Transverse colon (tissue), 4 donors: Measurements from ENCODE around the gene SELENBP1. TPM values are rescaled to one million over a fixed set of nuclear protein-coding genes. Genes with fewer than 3 reads are reported as not detected.

ENCODE experiments used
- DNase-seq: peaks from one replicate; pipeline ENCODE4 v3.0.0-alpha.2; 2019
- H3K27ac ChIP-seq, 4 donors: fragments of 200-600 bp; sonication (generic); 2 replicates each; pipeline ENCODE4 v1.5.1; 2016 to 2018; ENCODE audit warnings: inconsistent platforms in 4 of 4
- H3K27me3 ChIP-seq: fragments of 200-600 bp; sonication (generic); 2 replicates; pipeline ENCODE4 v1.5.1; 2017; ENCODE audit warnings: inconsistent platforms
- H3K36me3 ChIP-seq, 4 donors: fragments of 200-600 bp; sonication (generic); 2 replicates each; pipeline ENCODE4 v1.5.1; 2017 to 2019; ENCODE audit warnings: inconsistent platforms in 4 of 4
- H3K4me1 ChIP-seq, 4 donors: fragments of 200-600 bp; sonication (generic); 2 replicates each; pipeline ENCODE4 v1.5.1; 2017 to 2020; ENCODE audit warnings: inconsistent platforms in 4 of 4
- H3K4me3 ChIP-seq, 4 donors: fragments of 200-600 bp; sonication (generic); 1 replicate in 1 of 4; 2 replicates in 3 of 4; pipeline versions ENCODE4 v1.5.1 to v1.6.1; 2017 to 2019; ENCODE audit warnings: inconsistent platforms in 4 of 4
- H3K9me3 ChIP-seq, 2 donors: fragments of 200-600 bp; sonication (generic); 2 replicates each; pipeline ENCODE4 v1.5.1; 2017 to 2019; ENCODE audit warnings: inconsistent platforms in 2 of 2
- CTCF ChIP-seq, 5 experiments: fragments of 200-600 bp in 3 of 5; fragments of 450-650 bp in 2 of 5; sonication (generic) in 3 of 5; IDR thresholded peaks; 1 replicate in 2 of 5; 2 replicates in 3 of 5; pipeline ENCODE4 v1.5.1; 2016 to 2017; ENCODE audit warnings: antibody characterized with exemption in 5 of 5, inconsistent platforms in 3 of 5, mild to moderate bottlenecking in 2 of 5, moderate library complexity in 1 of 5
- EP300 ChIP-seq: sonication (generic); formaldehyde crosslinking; IDR thresholded peaks from one replicate; pipeline ENCODE4 v1.6.1; 2017; ENCODE audit warnings: antibody characterized with exemption, low read depth
- POLR2A ChIP-seq: fragments of 450-650 bp; IDR thresholded peaks from one replicate; pipeline ENCODE4 v1.6.1; 2016; ENCODE audit warnings: antibody characterized with exemption, mild to moderate bottlenecking, moderate library complexity
- POLR2AphosphoS5 ChIP-seq, 3 donors: sonication (generic); formaldehyde crosslinking; IDR thresholded peaks; one replicate each; pipeline ENCODE4 v1.6.1; 2016; ENCODE audit warnings: antibody characterized with exemption in 3 of 3
- WGBS, 2 donors: methylation state at CpG; one replicate each; pipeline ENCODE4 v1.1.5; 2018; ENCODE audit warnings: low coverage in 1 of 2; 5-methylcytosine and 5-hydroxymethylcytosine counted together
- in situ Hi-C, 4 donors: fragments of 200-750 bp; cut with MboI; loops; one replicate each; pipeline versions ENCODE4 v1.15.0 to v1.15.1; 2017; ENCODE audit warnings: low sequenced_read_pairs in 3 of 4, low pct_ligation_motif_present in 1 of 4, low pct_unique_long_range_greater_than_20kb in 1 of 4
- intact Hi-C: fragments of 100-400 bp; cut with DNase I; formaldehyde crosslinking; loops from one replicate; pipeline ENCODE4 v1.15.1; 2023; ENCODE audit warnings: low total_unique reads
- total RNA-seq, 4 donors: library from RNA; depleted of rRNA; stranded (reverse); fragments of >200 nt; gene quantifications; one replicate each; pipeline ENCODE4 v1.1.0, GENCODE V29; 2016

The SELENBP1 gene
- total RNA-seq, 4 donors from 2014 or later = 1,079 to 3,856 (median 3,214) TPM

GRCh38 chr1:151327903-151328674 is 44.4 kb downstream of the SELENBP1 start:
- TF ChIP-seq POLR2A (no peak), POLR2AphosphoS5 (IDR thresholded peaks at IDR 0.05) (no peak), EP300 (no peak), CTCF (IDR thresholded peaks at IDR 0.05) (no peak)
- Histone ChIP-seq H3K27me3 (no peaks in the 10 kb centered on the region), H3K36me3 (no peaks in the 10 kb centered on the region), H3K4me3 (peak overlapping the region; percentile 23 to 95 (median 84)), H3K4me1 (peaks cover 6 to 29% (median 25%) of the 10 kb centered on the region in 4 donors), H3K27ac (peak overlapping the region; percentile 91 to 94 (median 93)), H3K9me3 (no peaks in the 10 kb centered on the region)
- in situ Hi-C loops (no loop called here), intact Hi-C loops (no loop called here)
- DNase-seq = peak; percentile 26
- 21 to 68% methylated on average over 7 to 34 of the region's 34 CpGs for WGBS, 2 donors

GRCh38 chr1:151327223-151327902 is 45.1 kb downstream of the SELENBP1 start, which contains the start of gene PI4KB:
Gene PI4KB (minus strand): TSS chr1:151327416. CDS start chr1:151316481, 10,935 bp downstream.
- H3K27me3 ChIP-seq = no peaks in the 10 kb centered on the region
- peak; percentile 94 for DNase-seq
- H3K4me3 ChIP-seq = peak within 1 kb of the TSS; percentile 77 to 95 (median 90)
- WGBS, 2 donors = 0 to 1% methylated on average over 16 to 37 of the region's 40 CpGs
- peak within 1 kb of the TSS; percentile 91 to 94 (median 93) for H3K27ac ChIP-seq
- H3K9me3 ChIP-seq = no peaks in the 10 kb centered on the region
- in situ Hi-C loops (no loop called here), intact Hi-C loops (no loop called here)
- peak; percentile 62 to 72 (median 62) for TF ChIP-seq POLR2AphosphoS5 (IDR thresholded peaks at IDR 0.05)
- peak; percentile 51 for TF ChIP-seq POLR2A
- TF ChIP-seq EP300 = no peak
- H3K4me1 ChIP-seq = peaks cover 6 to 29% (median 25%) of the 10 kb centered on the region in 4 donors
- peaks cover 0 to 6% (median 0%) of the 10 kb centered on the region in 4 donors for H3K36me3 ChIP-seq

GRCh38 chr1:151326619-151327222 is 45.8 kb downstream of the SELENBP1 start:
- Histone ChIP-seq H3K27ac (peak overlapping the region; percentile 91 to 94 (median 93)), H3K27me3 (no peaks in the 10 kb centered on the region), H3K4me1 (peaks cover 6 to 29% (median 25%) of the 10 kb centered on the region in 4 donors), H3K4me3 (peak overlapping the region; percentile 77 to 95 (median 90)), H3K36me3 (peaks cover 0 to 8% (median 3%) of the 10 kb centered on the region in 4 donors), H3K9me3 (no peaks in the 10 kb centered on the region)
- peak; percentile 57 for DNase-seq
- in situ Hi-C loops = no loop called here
- intact Hi-C loops = no loop called here
- 1% methylated on average over 9 to 12 of the region's 12 CpGs for WGBS, 2 donors
- TF ChIP-seq POLR2A (no peak), POLR2AphosphoS5 (IDR thresholded peaks at IDR 0.05) (no peak), EP300 (no peak), CTCF (IDR thresholded peaks at IDR 0.05) (no peak)

- intact Hi-C loops = no loop called here
- 43 to 64% methylated on average over 4 to 5 of the region's 5 CpGs for WGBS, 2 donors
- peaks cover 6 to 29% (median 25%) of the 10 kb centered on the region in 4 donors for H3K4me1 ChIP-seq
These were observed 46.7 kb downstream of the SELENBP1 start for GRCh38 chr1:151325646-151326429.

More at GRCh38 chr1:151325646-151326429, 46.7 kb downstream of the SELENBP1 start:
- no peak for DNase-seq
- in situ Hi-C loops = no loop called here
- peak overlapping the region; percentile 91 to 94 (median 93) for H3K27ac ChIP-seq
- peak overlapping the region in 3 of 4 donors; percentile 77 to 95 (median 90) for H3K4me3 ChIP-seq
- no peaks in the 10 kb centered on the region for H3K27me3 ChIP-seq
- no peaks in the 10 kb centered on the region for H3K9me3 ChIP-seq
- peaks cover 0 to 9% (median 4%) of the 10 kb centered on the region in 4 donors for H3K36me3 ChIP-seq
- TF ChIP-seq EP300 = no peak
- no peak for TF ChIP-seq POLR2AphosphoS5 (IDR thresholded peaks at IDR 0.05)
- TF ChIP-seq CTCF (IDR thresholded peaks at IDR 0.05) = no peak
